Skeletal muscle tissue (tissue), 4 donors: ENCODE data around the gene AHRR. TPM values are rescaled to one million over a fixed set of nuclear protein-coding genes. Genes with fewer than 3 reads are reported as not detected.
"Not testable (repeated sequence)": the region's sequence is repeated elsewhere in the genome, so short reads cannot be mapped to it uniquely, and the experiment has no call there.

Experiments used
- H3K27ac ChIP-seq: one replicate; pipeline ENCODE4 v1.7.0; 2013; ENCODE audit warnings: mild to moderate bottlenecking, low read depth, low read length, inconsistent platforms
- H3K27me3 ChIP-seq, 3 donors: one replicate each; pipeline ENCODE4 v1.7.0; 2013; ENCODE audit warnings: low read length in 3 of 3; ENCODE audit not compliant: control insufficient read depth in 3 of 3, insufficient read depth in 3 of 3
- H3K36me3 ChIP-seq, 3 donors: one replicate each; pipeline ENCODE4 v1.7.0; 2013; ENCODE audit warnings: low read length in 3 of 3; ENCODE audit not compliant: control insufficient read depth in 3 of 3, insufficient read depth in 3 of 3
- H3K4me1 ChIP-seq, 3 donors: one replicate each; pipeline ENCODE4 v1.7.0; 2013; ENCODE audit warnings: low read length in 3 of 3, mild to moderate bottlenecking in 3 of 3; ENCODE audit not compliant: control insufficient read depth in 3 of 3, insufficient read depth in 3 of 3
- H3K4me3 ChIP-seq, 3 donors: one replicate each; pipeline ENCODE4 v1.7.0; 2013; ENCODE audit warnings: low read length in 3 of 3
- H3K9ac ChIP-seq, 3 donors: one replicate each; pipeline ENCODE4 v1.7.0; 2013; ENCODE audit warnings: low read length in 3 of 3, mild to moderate bottlenecking in 3 of 3, moderate library complexity in 2 of 3, low read depth in 1 of 3
- H3K9me3 ChIP-seq, 3 donors: one replicate each; pipeline ENCODE4 v1.7.0; 2013; ENCODE audit warnings: low read length in 3 of 3; ENCODE audit not compliant: control insufficient read depth in 3 of 3
- total RNA-seq: library from RNA; depleted of rRNA; stranded (reverse); fragments of >200 nt; gene quantifications from one replicate; pipeline ENCODE4 v1.2.3, GENCODE V29; 2014
- donor health status: Osteomylitis.

The AHRR gene
- total RNA-seq, 1 donor from 2014 or later, result 1.0 TPM

DNA sequence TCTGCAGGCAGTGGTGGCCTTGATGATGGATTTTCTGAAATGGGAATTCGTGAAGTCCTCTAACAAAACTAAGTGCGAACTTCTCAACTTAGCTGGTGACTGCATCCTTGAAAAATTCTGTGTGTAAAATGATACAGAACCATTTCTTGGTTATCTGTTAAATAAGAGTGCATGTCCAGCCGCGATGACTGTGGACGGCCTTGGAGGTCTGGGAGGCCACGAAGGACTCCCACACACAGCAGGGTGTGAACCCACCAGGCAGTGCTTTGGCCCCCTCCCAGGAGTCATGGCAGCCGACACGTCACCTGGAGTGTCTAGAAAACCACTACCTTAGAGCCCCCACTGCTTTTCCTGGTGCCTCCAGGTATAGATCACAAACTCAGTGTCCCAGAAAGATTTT lies 17.8 kb upstream of the AHRR start:
- H3K27me3 ChIP-seq, H3K4me1 ChIP-seq, H3K9ac ChIP-seq, H3K4me3 ChIP-seq, H3K27ac ChIP-seq, H3K9me3 ChIP-seq: not testable (repeated sequence)
- H3K36me3 ChIP-seq, result peaks cover 18 to 20% (median 18%) of the 10 kb centered on the region in 3 donors

- Histone ChIP-seq H3K36me3 (peaks cover 18 to 22% (median 22%) of the 10 kb centered on the region in 3 donors), H3K27me3 (no peaks in the 10 kb centered on the region)
Observed at GRCh38 chr5:305050-305449, 16.5 kb upstream of the AHRR start.

GRCh38 chr5:305459-305858 lies 16.1 kb upstream of the AHRR start:
- H3K9ac ChIP-seq, result no peak overlapping the region
- H3K27me3 ChIP-seq, result no peaks in the 10 kb centered on the region
- no peak overlapping the region for H3K4me3 ChIP-seq
- H3K4me1 ChIP-seq, result peaks cover 7 to 17% (median 10%) of the 10 kb centered on the region in 3 donors
- no peaks in the 10 kb centered on the region for H3K9me3 ChIP-seq
- H3K27ac ChIP-seq, result no peak overlapping the region
- peaks cover 18 to 26% (median 23%) of the 10 kb centered on the region in 3 donors for H3K36me3 ChIP-seq

More at GRCh38 chr5:305050-305449, 16.5 kb upstream of the AHRR start:
- H3K9me3 ChIP-seq, result no peaks in the 10 kb centered on the region
- H3K4me3 ChIP-seq, result no peak overlapping the region
- H3K27ac ChIP-seq, result no peak overlapping the region
- H3K4me1 ChIP-seq, result peaks cover 7 to 13% (median 10%) of the 10 kb centered on the region in 3 donors
- no peak overlapping the region for H3K9ac ChIP-seq

GRCh38 chr5:306011-306805 lies 15.3 kb upstream of the AHRR start:
- Histone ChIP-seq H3K9me3 (no peaks in the 10 kb centered on the region), H3K27me3 (no peaks in the 10 kb centered on the region), H3K4me3 (no peak overlapping the region), H3K27ac (no peak overlapping the region), H3K9ac (no peak overlapping the region), H3K4me1 (peaks cover 7 to 18% (median 10%) of the 10 kb centered on the region in 3 donors), H3K36me3 (peaks cover 22 to 31% (median 27%) of the 10 kb centered on the region in 3 donors)

- Histone ChIP-seq H3K27ac (no peak overlapping the region), H3K4me3 (no peak overlapping the region), H3K27me3 (no peaks in the 10 kb centered on the region), H3K4me1 (peaks cover 7 to 18% (median 10%) of the 10 kb centered on the region in 3 donors), H3K9me3 (no peaks in the 10 kb centered on the region), H3K9ac (no peak overlapping the region), H3K36me3 (peaks cover 23 to 40% (median 30%) of the 10 kb centered on the region in 3 donors)
Observed at GRCh38 chr5:307306-307705, 14.2 kb upstream of the AHRR start.

DNA sequence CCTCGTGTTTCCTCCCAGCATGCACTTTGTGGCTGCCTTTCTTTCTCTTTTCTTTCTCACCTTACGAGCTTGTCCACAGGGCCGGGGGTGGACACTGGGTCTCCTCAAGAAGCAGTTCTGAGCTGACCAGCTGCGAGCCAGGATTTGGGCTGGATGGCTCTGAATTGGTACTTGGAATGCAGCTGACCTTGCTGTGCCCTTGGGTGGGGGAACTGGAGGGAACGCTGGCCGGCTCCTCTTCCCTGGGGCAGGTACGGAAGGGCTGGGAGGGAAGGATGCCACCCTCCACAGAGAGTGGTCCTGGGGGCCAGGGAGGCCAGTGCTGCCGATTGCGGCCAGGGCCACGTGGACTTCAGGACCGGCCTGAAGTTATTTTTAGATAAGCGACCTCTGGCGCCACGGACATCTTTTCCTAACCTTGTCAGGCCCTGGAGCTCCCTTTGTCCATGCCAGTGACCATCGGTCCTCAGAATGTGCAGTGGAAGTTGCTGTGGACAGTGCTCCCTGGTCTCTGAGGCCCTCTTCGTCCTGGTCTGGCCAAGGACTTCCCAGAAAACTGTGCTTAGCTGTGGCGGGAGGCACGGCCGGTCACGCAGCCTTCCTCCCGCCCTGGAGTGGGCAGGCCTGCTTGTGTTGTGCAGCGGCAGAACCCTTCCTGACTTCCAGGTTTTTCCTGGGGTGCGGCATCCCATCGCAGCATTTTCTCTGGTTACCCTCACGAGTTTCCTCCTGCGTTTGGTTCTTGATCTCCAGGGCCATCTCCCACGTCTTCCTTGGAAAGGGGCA lies 13.5 kb upstream of the AHRR start:
- H3K4me3 ChIP-seq, result no peak overlapping the region
- H3K27me3 ChIP-seq, result no peaks in the 10 kb centered on the region
- peak overlapping the region in 1 of 3 donors; percentile 25 for H3K9ac ChIP-seq
- no peaks in the 10 kb centered on the region for H3K9me3 ChIP-seq
- H3K4me1 ChIP-seq, result peaks cover 7 to 18% (median 10%) of the 10 kb centered on the region in 3 donors
- H3K36me3 ChIP-seq, result peaks cover 23 to 40% (median 30%) of the 10 kb centered on the region in 3 donors
- H3K27ac ChIP-seq, result no peak overlapping the region

- no peak overlapping the region for H3K27ac ChIP-seq
- no peak overlapping the region for H3K4me3 ChIP-seq
- no peaks in the 10 kb centered on the region for H3K9me3 ChIP-seq
- peaks cover 26 to 45% (median 35%) of the 10 kb centered on the region in 3 donors for H3K36me3 ChIP-seq
- H3K9ac ChIP-seq, result no peak overlapping the region
- peaks cover 7 to 18% (median 10%) of the 10 kb centered on the region in 3 donors for H3K4me1 ChIP-seq
- H3K27me3 ChIP-seq, result no peaks in the 10 kb centered on the region
Observed at GRCh38 chr5:308672-309271, 12.7 kb upstream of the AHRR start.

GRCh38 chr5:309831-310230 lies 11.7 kb upstream of the AHRR start:
- H3K4me1 ChIP-seq, result peaks cover 7 to 18% (median 10%) of the 10 kb centered on the region in 3 donors
- not testable (repeated sequence) for H3K9me3 ChIP-seq, H3K4me3 ChIP-seq, H3K27me3 ChIP-seq, H3K27ac ChIP-seq, H3K9ac ChIP-seq
- peaks cover 32 to 54% (median 43%) of the 10 kb centered on the region in 3 donors for H3K36me3 ChIP-seq

DNA sequence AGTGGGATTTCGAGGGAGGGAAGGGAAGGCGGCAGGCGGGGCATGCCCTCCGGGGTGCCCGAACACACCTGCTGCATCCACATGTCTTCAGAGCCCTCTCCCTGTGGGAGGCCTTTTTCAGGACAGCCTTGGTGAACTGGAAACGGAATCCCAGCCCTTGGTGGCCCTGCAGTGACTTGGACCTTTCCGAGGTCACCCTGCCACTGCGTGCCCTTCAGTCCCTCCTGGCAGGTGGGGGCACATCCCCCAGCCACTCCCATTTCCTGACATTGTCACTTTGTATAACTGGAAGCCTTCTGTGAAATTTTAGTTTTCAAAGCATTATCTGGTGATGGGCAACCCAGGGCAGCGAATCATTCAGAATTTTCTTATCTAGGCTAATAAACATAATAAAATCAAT lies 11.0 kb upstream of the AHRR start:
- no peaks in the 10 kb centered on the region for H3K27me3 ChIP-seq
- no peaks in the 10 kb centered on the region for H3K9me3 ChIP-seq
- H3K4me1 ChIP-seq, result peaks cover 7 to 18% (median 10%) of the 10 kb centered on the region in 3 donors
- H3K27ac ChIP-seq, result no peak overlapping the region
- no peak overlapping the region for H3K9ac ChIP-seq
- no peak overlapping the region for H3K4me3 ChIP-seq
- H3K36me3 ChIP-seq, result peaks cover 37 to 56% (median 49%) of the 10 kb centered on the region in 3 donors
